OCI-LY7 (cell line): ENCODE data around the gene ALKBH4. TPM values are rescaled to one million over a fixed set of nuclear protein-coding genes. Genes with fewer than 3 reads are reported as not detected.
"Not testable (repeated sequence)": the region's sequence is repeated elsewhere in the genome, so short reads cannot be mapped to it uniquely, and the experiment has no call there.

ENCODE experiments used
- BruUV-seq: library from RNA; stranded (reverse); fragments of 400-500 nt; replicated peaks from 2 replicates; lab custom pipeline; 2021; lab: Mats Ljungman, UMichigan
- CTCF ChIA-PET: fragments of 300-600 bp; sonication (Branson Sonifier 250); formaldehyde crosslinking; loops from one replicate; lab custom pipeline; 2022; ENCODE audit warnings: antibody characterized with exemption; ENCODE audit not compliant: unreplicated experiment; lab: Charles Lee
- POLR2A ChIA-PET: fragments of 300-600 bp; sonication (Branson Sonifier 250); formaldehyde crosslinking; loops from one replicate; lab custom pipeline; 2022; ENCODE audit warnings: antibody characterized with exemption; lab: Charles Lee
- DNase-seq: peaks from one replicate; pipeline ENCODE4 v3.0.0-alpha.2; 2015; ENCODE audit warnings: low spot score
- H2AFZ ChIP-seq: fragments of 200-600 bp; sonication (generic), shearing (Covaris generic); 2 replicates; pipeline ENCODE4 v1.6.1; 2014; ENCODE audit warnings: mild to moderate bottlenecking, antibody characterized with exemption, low read length, moderate library complexity
- H3K27ac ChIP-seq: fragments of 200-600 bp; sonication (generic); 2 replicates; pipeline ENCODE4 v1.5.1; 2014; ENCODE audit warnings: mixed run types, low read depth, mild to moderate bottlenecking, moderate library complexity, low read length, inconsistent platforms; ENCODE audit not compliant: poor library complexity, severe bottlenecking
- H3K36me3 ChIP-seq: fragments of 200-600 bp; sonication (generic); 2 replicates; pipeline ENCODE4 v1.6.1; 2014; ENCODE audit warnings: mild to moderate bottlenecking, antibody characterized with exemption, low read length, moderate library complexity, mixed read lengths; ENCODE audit not compliant: insufficient read depth
- H3K4me1 ChIP-seq: fragments of 200-600 bp; sonication (generic); 2 replicates; pipeline ENCODE4 v1.5.1; 2014; ENCODE audit warnings: mild to moderate bottlenecking, low read length; ENCODE audit not compliant: insufficient read depth, poor library complexity, severe bottlenecking
- H3K4me2 ChIP-seq: fragments of 200-600 bp; sonication (generic); 2 replicates; pipeline ENCODE4 v1.6.1; 2014; ENCODE audit warnings: mild to moderate bottlenecking, low read length
- H3K4me3 ChIP-seq: fragments of 200-600 bp; sonication (generic); 2 replicates; pipeline ENCODE4 v1.5.1; 2014; ENCODE audit warnings: mild to moderate bottlenecking, low read depth, low read length; ENCODE audit not compliant: poor library complexity, severe bottlenecking
- H3K79me2 ChIP-seq: fragments of 200-600 bp; sonication (generic); 2 replicates; pipeline ENCODE4 v1.6.1; 2016; ENCODE audit warnings: low read depth, mild to moderate bottlenecking, low read length, moderate library complexity, mixed read lengths; ENCODE audit not compliant: insufficient read depth
- H3K9me2 ChIP-seq: fragments of 200-600 bp; sonication (generic); 2 replicates; pipeline ENCODE4 v1.6.1; 2016; ENCODE audit warnings: mild to moderate bottlenecking, low read length, mixed read lengths; ENCODE audit not compliant: insufficient read depth
- H3K9me3 ChIP-seq: fragments of 200-600 bp; sonication (generic); 2 replicates; pipeline ENCODE4 v1.6.1; 2014; ENCODE audit warnings: mild to moderate bottlenecking, mixed run types, low read length, mixed read lengths
- H4K20me1 ChIP-seq: fragments of 200-600 bp; sonication (generic); 2 replicates; pipeline ENCODE4 v1.6.1; 2014; ENCODE audit warnings: mild to moderate bottlenecking, antibody characterized with exemption, low read length, moderate library complexity, mixed read lengths; ENCODE audit not compliant: insufficient read depth
- intact Hi-C: fragments of 100-400 bp; cut with micrococcal nuclease; formaldehyde crosslinking; loops from one replicate; pipeline ENCODE4 v1.10.0; 2022; ENCODE audit not compliant: unreplicated experiment
- total RNA-seq, 2 experiments: library from RNA; depleted of rRNA in 1 of 2; stranded (reverse); fragments of >200 nt in 1 of 2; shearing (Covaris generic) in 1 of 2; gene quantifications; 2 replicates each; pipeline ENCODE4 v1.2.3, GENCODE V29; 2014 to 2022

Gene ALKBH4
- total RNA-seq, 2 experiments from 2014 or later: 13.3 to 17.5 TPM

GRCh38 chr7:102494473-102495149 lies 29.9 kb upstream of the ALKBH4 start:
- H3K36me3 ChIP-seq, H3K4me3 ChIP-seq, DNase-seq, CTCF ChIA-PET, H3K27ac ChIP-seq, POLR2A ChIA-PET, BruUV-seq, H3K9me3 ChIP-seq, H3K4me1 ChIP-seq, H3K79me2 ChIP-seq, H3K4me2 ChIP-seq, H2AFZ ChIP-seq, H4K20me1 ChIP-seq, intact Hi-C loops, H3K9me2 ChIP-seq: not testable (repeated sequence)

- H3K79me2 ChIP-seq, POLR2A ChIA-PET, H3K36me3 ChIP-seq, CTCF ChIA-PET, H3K4me3 ChIP-seq, H3K9me2 ChIP-seq, H3K27ac ChIP-seq, H3K4me2 ChIP-seq, intact Hi-C loops, H3K4me1 ChIP-seq, H4K20me1 ChIP-seq, H3K9me3 ChIP-seq, H2AFZ ChIP-seq, BruUV-seq, DNase-seq: not testable (repeated sequence)
Measured at GRCh38 chr7:102494026-102494425, 29.4 kb upstream of the ALKBH4 start.

- H3K9me2 ChIP-seq, H4K20me1 ChIP-seq, H3K4me2 ChIP-seq, H3K36me3 ChIP-seq, H3K4me1 ChIP-seq, H3K4me3 ChIP-seq, intact Hi-C loops, BruUV-seq, DNase-seq, H2AFZ ChIP-seq, H3K79me2 ChIP-seq, POLR2A ChIA-PET, H3K9me3 ChIP-seq, CTCF ChIA-PET, H3K27ac ChIP-seq: not testable (repeated sequence)
Measured at GRCh38 chr7:102493220-102493935, 28.7 kb upstream of the ALKBH4 start.

- H3K9me3 ChIP-seq, H3K27ac ChIP-seq, intact Hi-C loops, POLR2A ChIA-PET, H3K36me3 ChIP-seq, H3K9me2 ChIP-seq, DNase-seq, H3K4me3 ChIP-seq, H3K4me2 ChIP-seq, H4K20me1 ChIP-seq, H3K4me1 ChIP-seq, BruUV-seq, H3K79me2 ChIP-seq, H2AFZ ChIP-seq, CTCF ChIA-PET: not testable (repeated sequence)
Measured at GRCh38 chr7:102490529-102491075, 25.9 kb upstream of the ALKBH4 start.

GRCh38 chr7:102484317-102484716 lies 19.7 kb upstream of the ALKBH4 start:
- H3K4me2 ChIP-seq, H4K20me1 ChIP-seq, H3K9me2 ChIP-seq, POLR2A ChIA-PET, H2AFZ ChIP-seq, H3K36me3 ChIP-seq, H3K9me3 ChIP-seq, BruUV-seq, H3K4me3 ChIP-seq, H3K27ac ChIP-seq, DNase-seq, H3K79me2 ChIP-seq, intact Hi-C loops, CTCF ChIA-PET, H3K4me1 ChIP-seq: not testable (repeated sequence)

GRCh38 chr7:102481962-102482361 lies 17.3 kb upstream of the ALKBH4 start:
- H3K4me1 ChIP-seq, DNase-seq, H3K4me2 ChIP-seq, H3K9me2 ChIP-seq, H3K27ac ChIP-seq, H3K36me3 ChIP-seq, H4K20me1 ChIP-seq, POLR2A ChIA-PET, H2AFZ ChIP-seq, H3K4me3 ChIP-seq, CTCF ChIA-PET, H3K79me2 ChIP-seq, intact Hi-C loops, BruUV-seq, H3K9me3 ChIP-seq: not testable (repeated sequence)
